HFFc6 (cell line): Measurements from ENCODE around the gene TMX4. TPM values are rescaled to one million over a fixed set of nuclear protein-coding genes. Genes with fewer than 3 reads are reported as not detected.

Source experiments
- DNase-seq: peaks from one replicate; pipeline ENCODE4 v3.0.0-alpha.2; 2018
- H3K27ac Mint-ChIP-seq: 2 replicates; pipeline ENCODE4 v1.8.0; 2020; ENCODE audit warnings: mild to moderate bottlenecking, mixed read lengths
- H3K27me3 Mint-ChIP-seq: 2 replicates; pipeline ENCODE4 v1.8.0; 2021; ENCODE audit warnings: mild to moderate bottlenecking, moderate library complexity, mixed read lengths; ENCODE audit not compliant: insufficient read depth
- H3K36me3 Mint-ChIP-seq: 2 replicates; pipeline ENCODE4 v1.8.0; 2021; ENCODE audit warnings: low read depth, mixed read lengths
- H3K4me1 Mint-ChIP-seq: 2 replicates; pipeline ENCODE4 v1.8.0; 2020; ENCODE audit warnings: low read depth, mixed read lengths
- H3K4me3 Mint-ChIP-seq: 2 replicates; pipeline ENCODE4 v1.8.0; 2020; ENCODE audit warnings: mild to moderate bottlenecking, moderate library complexity, mixed read lengths
- H3K9me3 Mint-ChIP-seq: 2 replicates; pipeline ENCODE4 v1.8.0; 2020; ENCODE audit warnings: mild to moderate bottlenecking, mixed read lengths
- CTCF ChIP-seq: fragments of 200-600 bp; sonication (generic); IDR thresholded peaks from 2 replicates; pipeline ENCODE4 v1.5.0; 2021; ENCODE audit warnings: antibody characterized with exemption, mild to moderate bottlenecking
- total RNA-seq, 6 experiments: library from RNA; stranded (reverse); fragmentation: NEBNext Ultra II Directional; extraction: Animal tissue kit (Norgen Biotek cat#: 25700); gene quantifications; 2 replicates in 1 of 6; 3 replicates in 5 of 6; pipeline ENCODE4 v1.2.3, GENCODE V29; 2021

Gene TMX4
- total RNA-seq, 6 experiments from 2014 or later, result 35.8 to 47.8 (median 39.3) TPM

- no peaks in the 10 kb centered on the region for H3K36me3 Mint-ChIP-seq
- no peak overlapping the region for H3K4me3 Mint-ChIP-seq
Observed at GRCh38 chr20:8061861-8062518, 42.4 kb upstream of the TMX4 start.

GRCh38 chr20:8060977-8061376 is 41.4 kb upstream of the TMX4 start:
- DNase-seq, result no peak
- no peaks in the 10 kb centered on the region for H3K9me3 Mint-ChIP-seq
- no peaks in the 10 kb centered on the region for H3K27me3 Mint-ChIP-seq
- TF ChIP-seq CTCF, result no peak
- no peaks in the 10 kb centered on the region for H3K36me3 Mint-ChIP-seq
- H3K27ac Mint-ChIP-seq, result no peak overlapping the region
- H3K4me1 Mint-ChIP-seq, result no peaks in the 10 kb centered on the region; the same call in 1 of the 2 replicates
- H3K4me3 Mint-ChIP-seq, result no peak overlapping the region

More at GRCh38 chr20:8061861-8062518, 42.4 kb upstream of the TMX4 start:
- TF ChIP-seq CTCF, result no peak
- H3K27me3 Mint-ChIP-seq, result peaks cover 3% of the 10 kb centered on the region; the same call in 1 of the 2 replicates
- DNase-seq, result no peak
- no peaks in the 10 kb centered on the region for H3K9me3 Mint-ChIP-seq
- H3K4me1 Mint-ChIP-seq, result no peaks in the 10 kb centered on the region; the same call in 1 of the 2 replicates
- no peak overlapping the region for H3K27ac Mint-ChIP-seq

DNA sequence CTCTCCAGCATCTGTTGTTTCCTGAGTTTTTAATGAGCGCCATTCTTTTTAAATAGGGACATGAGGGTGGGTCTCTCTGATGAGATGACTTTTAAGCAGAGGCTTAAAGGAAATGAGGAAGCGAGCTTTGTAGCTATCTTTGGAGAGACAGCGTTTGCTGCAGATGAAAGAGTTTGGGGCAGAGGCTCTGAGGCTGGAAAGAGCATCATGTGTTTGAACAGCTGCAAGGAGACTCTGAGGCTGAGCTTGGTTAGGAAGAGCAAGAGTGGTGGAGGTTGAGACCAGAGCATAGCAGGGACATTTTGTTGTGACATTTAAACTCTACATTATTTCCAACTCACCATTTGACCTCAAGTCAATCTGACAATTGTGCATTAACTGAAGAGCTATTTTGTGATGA is 38.3 kb upstream of the TMX4 start:
- TF ChIP-seq CTCF, result no peak
- Mint-ChIP-seq H3K27me3 (peaks cover 5% of the 10 kb centered on the region), H3K36me3 (no peaks in the 10 kb centered on the region), H3K4me3 (no peak overlapping the region), H3K9me3 (no peaks in the 10 kb centered on the region), H3K27ac (no peak overlapping the region), H3K4me1 (no peaks in the 10 kb centered on the region; the same call in 1 of the 2 replicates)
- DNase-seq, result no peak

DNA sequence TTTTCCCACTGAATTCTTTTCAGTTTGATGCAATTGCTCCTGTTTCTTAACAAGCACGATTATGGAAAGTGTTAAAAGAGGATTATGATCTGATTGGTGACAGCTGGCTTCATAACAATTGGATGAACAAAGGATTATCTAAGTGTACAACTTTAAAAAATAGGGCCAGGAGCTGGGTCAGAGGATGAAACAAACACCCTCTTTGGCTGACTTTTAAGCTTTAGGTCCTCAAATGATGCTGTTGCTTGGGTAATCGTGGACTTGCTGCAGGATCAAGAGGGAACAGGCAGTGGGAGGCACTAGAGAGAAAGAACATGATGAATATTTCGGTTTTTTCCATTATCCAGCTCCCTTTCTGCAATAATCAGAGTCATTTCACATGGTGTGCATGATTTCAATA is 35.5 kb upstream of the TMX4 start:
- DNase-seq, result no peak
- H3K36me3 Mint-ChIP-seq, result no peaks in the 10 kb centered on the region
- peaks cover 7% of the 10 kb centered on the region for H3K27me3 Mint-ChIP-seq
- no peaks in the 10 kb centered on the region for H3K4me1 Mint-ChIP-seq
- H3K27ac Mint-ChIP-seq, result no peak overlapping the region
- H3K4me3 Mint-ChIP-seq, result no peak overlapping the region
- no peak for TF ChIP-seq CTCF
- no peaks in the 10 kb centered on the region for H3K9me3 Mint-ChIP-seq

- H3K4me3 Mint-ChIP-seq, result no peak overlapping the region
- DNase-seq, result no peak
- H3K4me1 Mint-ChIP-seq, result peaks cover 6% of the 10 kb centered on the region; the same call in 1 of the 2 replicates
- no peaks in the 10 kb centered on the region for H3K36me3 Mint-ChIP-seq
- TF ChIP-seq CTCF, result no peak
- H3K9me3 Mint-ChIP-seq, result no peaks in the 10 kb centered on the region
- no peak overlapping the region for H3K27ac Mint-ChIP-seq
- H3K27me3 Mint-ChIP-seq, result peaks cover 7% of the 10 kb centered on the region
Observed at GRCh38 chr20:8050157-8050837, 30.7 kb upstream of the TMX4 start.
